GM23248 (cell line): ENCODE measurements around the gene PRKCQ.

Source experiments
- EZH2 ChIP-seq: fragments of 200-600 bp; sonication (generic); IDR thresholded peaks from 2 replicates; pipeline ENCODE4 v1.6.1; 2018; ENCODE audit warnings: antibody characterized with exemption, mild to moderate bottlenecking; ENCODE audit not compliant: insufficient read depth, poor library complexity, severe bottlenecking
- EZH2phosphoT487 ChIP-seq: fragments of 200-600 bp; sonication (generic); IDR thresholded peaks from 2 replicates; pipeline ENCODE4 v1.6.1; 2018; ENCODE audit warnings: antibody characterized with exemption, moderate library complexity, mild to moderate bottlenecking, low read depth; ENCODE audit not compliant: insufficient read depth

GRCh38 chr10:6490614-6491013 is 89.5 kb downstream of the PRKCQ start:
- no peak for TF ChIP-seq EZH2
- TF ChIP-seq EZH2phosphoT487, result no peak
